K562 (cell line): ENCODE measurements around the gene SUPT5H. TPM values are rescaled to one million over a fixed set of nuclear protein-coding genes. Genes with fewer than 3 reads are reported as not detected.

ENCODE experiments used
- BRD4 ChIP-seq: fragments of 200-600 bp; sonication (generic); IDR thresholded peaks from 2 replicates; pipeline ENCODE4 v1.6.1; 2017; ENCODE audit warnings: inconsistent platforms
- EGR1 ChIP-seq: fragments of 450-650 bp; conservative IDR thresholded peaks from 2 replicates; pipeline ENCODE4 v1.6.1; 2017; ENCODE audit warnings: mild to moderate bottlenecking
- ELF4 ChIP-seq: fragments of 450-650 bp; formaldehyde crosslinking; IDR thresholded peaks from 2 replicates; pipeline ENCODE4 v1.4.0; 2022; ENCODE audit warnings: missing genetic modification characterization
- FOXJ2 ChIP-seq: fragments of 200-800 bp; sonication (Bioruptor generic); IDR thresholded peaks from 2 replicates; pipeline ENCODE4 v1.6.1; 2016; ENCODE audit warnings: missing genetic modification characterization, missing compliant biosample characterization
- HDAC3 ChIP-seq: fragments of 450-650 bp; IDR thresholded peaks from 2 replicates; pipeline ENCODE4 v1.6.1; 2018; ENCODE audit warnings: borderline replicate concordance, mild to moderate bottlenecking, moderate library complexity; ENCODE audit not compliant: partially characterized antibody
- HOMEZ ChIP-seq: fragments of 250-450 bp; sonication (Bioruptor Pico); IDR thresholded peaks from 2 replicates; pipeline ENCODE4 v1.4.0; 2020; ENCODE audit warnings: mild to moderate bottlenecking, moderate library complexity
- ILK ChIP-seq: fragments of 450-650 bp; IDR thresholded peaks from 2 replicates; pipeline ENCODE4 v1.6.1; 2016; ENCODE audit warnings: missing genetic modification characterization, low read depth, mild to moderate bottlenecking, missing compliant biosample characterization, moderate library complexity, borderline replicate concordance
- MGA ChIP-seq: fragments of 450-650 bp; IDR thresholded peaks from 2 replicates; pipeline ENCODE4 v1.6.1; 2016; ENCODE audit warnings: mild to moderate bottlenecking, moderate library complexity
- RBBP5 ChIP-seq: fragments of 200-600 bp; sonication (generic); IDR thresholded peaks from 2 replicates; pipeline ENCODE4 v1.6.1; 2012; ENCODE audit warnings: borderline replicate concordance, mild to moderate bottlenecking, low read length, control low read depth, inconsistent platforms; ENCODE audit not compliant: insufficient read depth, poor library complexity, severe bottlenecking
- RFX1 ChIP-seq: fragments of 450-650 bp; IDR thresholded peaks from 2 replicates; pipeline ENCODE4 v1.6.1; 2016; ENCODE audit warnings: mild to moderate bottlenecking, moderate library complexity
- polyA plus RNA-seq, 8 experiments: library from polyadenylated mRNA; depleted of rRNA in 4 of 8; stranded (reverse) in 5 of 8; unstranded in 3 of 8; fragments of >200 nt; fragmentation: Nextera tagmentation in 2 of 8; fragmentation: Illumina TruSeq in 1 of 8; extraction: Ambion mirVana in 2 of 8; extraction: Trizol in 1 of 8; gene quantifications; 2 replicates each; pipeline versions ENCODE4 v1.2.1 to v1.2.3, GENCODE V29; 2011 to 2014; ENCODE audit warnings: inconsistent platforms in 1 of 8, missing spikeins in 1 of 8
- total RNA-seq, 7 experiments: library from RNA; depleted of rRNA in 6 of 7; stranded (reverse); fragments of >200 nt in 6 of 7; fragmentation: Illumina TruSeq in 2 of 7; extraction: Trizol in 2 of 7; gene quantifications; 2 replicates each; pipeline versions ENCODE4 v1.2.1 to v1.2.3, GENCODE V29; 2011 to 2021; ENCODE audit warnings: low replicate concordance in 1 of 7

SUPT5H gene
- total and polyA plus RNA-seq, 9 of the 15 experiments (the other 6 are each of a cell fraction or from before 2014, with no cell fraction given) = 13.3 to 85.9 (median 35.9) TPM

GRCh38 chr19:39402346-39403300 lies 42.8 kb upstream of the SUPT5H start (continued):
- TF ChIP-seq MGA (peak; percentile 90), RFX1 (no peak), EGR1 (peak; percentile 100), ILK (tag) (no peak), FOXJ2 (no peak), BRD4 (no peak), HDAC3 (peak; percentile 58), ELF4 (CRISPR knock-in tag) (0 out of 2 replicates have a peak, but pooled peaks have one; percentile 19), HOMEZ (CRISPR knock-in tag) (0 out of 2 replicates have a peak, but pooled peaks have one; percentile 59), RBBP5 (peak; percentile 65)
- TF ChIP-seq, all 486 proteins: peak for 159
